ENCODE data around the gene RPS14. TPM values are rescaled to one million over a fixed set of nuclear protein-coding genes. Genes with fewer than 3 reads are reported as not detected.

The RPS14 gene
- polyA plus RNA-seq, 1 donor: 2,545 TPM

GRCh38 chr5:150401376-150402228 is 47.9 kb downstream of the RPS14 start:
- no peak overlapping the region for H3K4me3 ChIP-seq (ENCODE audit: low read length)
- DNase-seq: no peak
- WGBS (ENCODE audit: insufficient coverage, low lambda C conversion rate): no CpG with 5 or more reads among the region's 11 CpGs
- no peak overlapping the region for H3K27ac ChIP-seq (ENCODE audit: low read length)
- H3K36me3 ChIP-seq (ENCODE audit: control insufficient read depth, insufficient read depth, low read length): peaks cover 81% of the 10 kb centered on the region
- no peaks in the 10 kb centered on the region for H3K4me1 ChIP-seq (ENCODE audit: control insufficient read depth, insufficient read depth, low read length)
- no peaks in the 10 kb centered on the region for H3K9me3 ChIP-seq (ENCODE audit: control insufficient read depth, low read depth, low read length)
- no peaks in the 10 kb centered on the region for H3K27me3 ChIP-seq (ENCODE audit: control insufficient read depth, insufficient read depth, low read length)

DNA sequence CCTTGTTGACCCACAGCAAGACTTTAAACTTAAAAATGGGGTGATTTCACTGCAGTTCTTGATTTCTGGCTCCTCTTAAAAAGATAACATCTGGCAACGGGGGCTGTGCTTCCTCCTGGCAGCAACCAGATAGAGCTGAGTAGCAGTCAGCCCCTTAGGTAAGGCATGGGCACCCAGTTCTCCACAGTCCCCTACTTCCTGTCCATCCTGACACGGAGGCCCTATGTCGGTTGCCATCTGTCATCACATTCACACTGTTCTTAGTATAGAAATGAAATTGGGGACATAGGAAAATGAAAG is 48.5 kb downstream of the RPS14 start:
- no peak overlapping the region for H3K4me3 ChIP-seq (ENCODE audit: low read length)
- WGBS (ENCODE audit: insufficient coverage, low lambda C conversion rate): no CpG with 5 or more reads among the region's 3 CpGs
- peaks cover 85% of the 10 kb centered on the region for H3K36me3 ChIP-seq (ENCODE audit: control insufficient read depth, insufficient read depth, low read length)
- H3K4me1 ChIP-seq (ENCODE audit: control insufficient read depth, insufficient read depth, low read length): no peaks in the 10 kb centered on the region
- no peak for DNase-seq
- no peak overlapping the region for H3K27ac ChIP-seq (ENCODE audit: low read length)
- H3K27me3 ChIP-seq (ENCODE audit: control insufficient read depth, insufficient read depth, low read length): no peaks in the 10 kb centered on the region
- H3K9me3 ChIP-seq (ENCODE audit: control insufficient read depth, low read depth, low read length): no peaks in the 10 kb centered on the region

DNA sequence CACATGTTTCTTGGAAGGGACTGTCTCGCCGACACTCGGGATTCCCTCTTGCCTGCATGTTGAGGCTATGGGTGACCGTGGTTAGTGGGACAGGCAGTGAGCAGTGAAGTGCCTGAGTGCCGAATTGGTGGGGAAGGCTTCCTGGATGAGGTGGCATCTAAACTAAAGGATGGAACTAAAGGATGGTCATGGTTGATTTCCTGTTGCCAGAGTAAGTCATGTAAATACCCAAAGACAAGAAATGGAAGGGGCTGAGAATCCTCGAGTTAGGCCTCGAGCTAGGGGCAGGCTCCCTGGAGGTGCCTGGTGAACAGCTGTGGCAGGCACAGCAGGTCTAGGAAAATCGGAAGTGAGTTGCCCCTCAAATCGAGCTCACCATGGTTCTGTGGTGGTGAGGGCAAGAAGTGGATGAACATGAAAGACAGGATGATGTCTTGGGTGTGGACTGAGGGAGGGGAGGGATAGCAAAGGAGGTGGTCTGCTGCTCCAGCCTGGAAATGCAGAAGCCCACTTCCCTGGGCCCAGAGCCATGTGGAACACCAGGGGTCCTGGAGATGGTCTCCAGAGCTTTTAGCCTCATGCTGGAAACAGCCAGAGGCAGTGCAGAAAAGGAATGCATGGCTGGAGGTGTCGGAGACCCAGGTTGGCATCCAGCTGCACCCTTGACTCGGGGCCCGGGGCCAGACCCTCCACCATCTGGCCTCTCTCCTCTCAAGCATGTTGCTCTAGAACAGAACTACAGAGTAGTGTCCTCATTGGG is 49.0 kb downstream of the RPS14 start:
- peaks cover 88% of the 10 kb centered on the region for H3K36me3 ChIP-seq (ENCODE audit: control insufficient read depth, insufficient read depth, low read length)
- no peak overlapping the region for H3K27ac ChIP-seq (ENCODE audit: low read length)
- H3K27me3 ChIP-seq (ENCODE audit: control insufficient read depth, insufficient read depth, low read length): no peaks in the 10 kb centered on the region
- no peaks in the 10 kb centered on the region for H3K4me1 ChIP-seq (ENCODE audit: control insufficient read depth, insufficient read depth, low read length)
- H3K4me3 ChIP-seq (ENCODE audit: low read length): no peak overlapping the region
- no peak for DNase-seq
- no peaks in the 10 kb centered on the region for H3K9me3 ChIP-seq (ENCODE audit: control insufficient read depth, low read depth, low read length)
- WGBS (ENCODE audit: insufficient coverage, low lambda C conversion rate): no CpG with 5 or more reads among the region's 12 CpGs

GRCh38 chr5:150399524-150400211 is 49.9 kb downstream of the RPS14 start:
- no peaks in the 10 kb centered on the region for H3K4me1 ChIP-seq (ENCODE audit: control insufficient read depth, insufficient read depth, low read length)
- H3K9me3 ChIP-seq (ENCODE audit: control insufficient read depth, low read depth, low read length): no peaks in the 10 kb centered on the region
- no peak overlapping the region for H3K4me3 ChIP-seq (ENCODE audit: low read length)
- no peaks in the 10 kb centered on the region for H3K27me3 ChIP-seq (ENCODE audit: control insufficient read depth, insufficient read depth, low read length)
- WGBS (ENCODE audit: insufficient coverage, low lambda C conversion rate): no CpG with 5 or more reads among the region's 11 CpGs
- peaks cover 87% of the 10 kb centered on the region for H3K36me3 ChIP-seq (ENCODE audit: control insufficient read depth, insufficient read depth, low read length)
- H3K27ac ChIP-seq (ENCODE audit: low read length): no peak overlapping the region
- DNase-seq: no peak

DNA sequence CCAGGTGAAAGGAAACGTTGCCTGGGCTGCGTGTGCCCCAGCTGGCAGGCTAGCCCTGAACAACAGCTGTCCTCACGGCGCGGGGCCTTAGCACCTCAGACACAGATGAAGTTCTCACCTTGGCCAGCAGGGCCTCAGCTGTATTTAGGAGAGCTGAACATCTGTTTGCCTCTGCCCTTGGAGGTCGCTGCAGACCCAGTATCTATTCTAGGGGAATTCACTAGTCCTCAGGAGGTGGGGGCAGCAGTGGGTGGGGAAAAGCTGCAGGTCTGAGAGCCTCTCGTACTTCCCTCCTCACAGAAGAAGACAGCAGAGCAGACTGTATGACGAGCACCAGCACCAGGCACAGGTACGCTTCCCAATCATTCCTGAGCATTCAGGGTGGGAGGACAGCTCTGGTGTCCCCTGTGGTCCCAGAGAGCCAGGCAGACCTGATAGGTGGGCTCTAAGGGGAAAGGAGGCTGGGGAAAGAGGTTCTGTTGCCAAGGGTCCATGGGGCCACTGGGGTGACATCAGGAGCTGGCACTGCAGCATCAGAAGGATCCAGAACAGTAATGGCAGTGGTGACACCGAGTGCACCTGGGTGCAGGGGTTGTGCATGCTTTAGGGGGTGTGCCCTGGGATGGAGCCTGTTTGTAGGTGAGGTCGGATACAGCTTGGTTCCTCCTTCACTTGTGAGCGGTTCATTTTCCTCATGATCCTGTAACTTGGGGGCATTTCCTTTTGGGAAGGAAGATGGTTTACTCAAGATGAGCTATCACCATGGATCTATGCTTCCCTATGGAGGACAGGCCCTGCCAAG is 50.6 kb downstream of the RPS14 start:
- Histone ChIP-seq H3K36me3 (ENCODE audit: control insufficient read depth, insufficient read depth, low read length) (peaks cover 86% of the 10 kb centered on the region), H3K9me3 (ENCODE audit: control insufficient read depth, low read depth, low read length) (no peaks in the 10 kb centered on the region), H3K27ac (ENCODE audit: low read length) (no peak overlapping the region), H3K4me3 (ENCODE audit: low read length) (no peak overlapping the region), H3K27me3 (ENCODE audit: control insufficient read depth, insufficient read depth, low read length) (no peaks in the 10 kb centered on the region), H3K4me1 (ENCODE audit: control insufficient read depth, insufficient read depth, low read length) (no peaks in the 10 kb centered on the region)
- no CpG with 5 or more reads among the region's 12 CpGs for WGBS (ENCODE audit: insufficient coverage, low lambda C conversion rate)
- no peak for DNase-seq

- 100% methylated on average over 2 of the region's 13 CpGs for WGBS (ENCODE audit: insufficient coverage, low lambda C conversion rate)
- H3K4me1 ChIP-seq (ENCODE audit: control insufficient read depth, insufficient read depth, low read length): no peaks in the 10 kb centered on the region
- no peaks in the 10 kb centered on the region for H3K27me3 ChIP-seq (ENCODE audit: control insufficient read depth, insufficient read depth, low read length)
- no peak overlapping the region for H3K27ac ChIP-seq (ENCODE audit: low read length)
- H3K9me3 ChIP-seq (ENCODE audit: control insufficient read depth, low read depth, low read length): no peaks in the 10 kb centered on the region
- no peak for DNase-seq
- H3K36me3 ChIP-seq (ENCODE audit: control insufficient read depth, insufficient read depth, low read length): peaks cover 91% of the 10 kb centered on the region
- no peak overlapping the region for H3K4me3 ChIP-seq (ENCODE audit: low read length)
These were observed 51.5 kb downstream of the RPS14 start for GRCh38 chr5:150397782-150398721.

GRCh38 chr5:150397146-150397781 is 52.3 kb downstream of the RPS14 start:
- Histone ChIP-seq H3K9me3 (ENCODE audit: control insufficient read depth, low read depth, low read length) (no peaks in the 10 kb centered on the region), H3K27me3 (ENCODE audit: control insufficient read depth, insufficient read depth, low read length) (no peaks in the 10 kb centered on the region), H3K4me1 (ENCODE audit: control insufficient read depth, insufficient read depth, low read length) (no peaks in the 10 kb centered on the region), H3K36me3 (ENCODE audit: control insufficient read depth, insufficient read depth, low read length) (peaks cover 91% of the 10 kb centered on the region), H3K4me3 (ENCODE audit: low read length) (no peak overlapping the region), H3K27ac (ENCODE audit: low read length) (no peak overlapping the region)
- WGBS (ENCODE audit: insufficient coverage, low lambda C conversion rate): no CpG with 5 or more reads among the region's 14 CpGs
- no peak for DNase-seq

DNA sequence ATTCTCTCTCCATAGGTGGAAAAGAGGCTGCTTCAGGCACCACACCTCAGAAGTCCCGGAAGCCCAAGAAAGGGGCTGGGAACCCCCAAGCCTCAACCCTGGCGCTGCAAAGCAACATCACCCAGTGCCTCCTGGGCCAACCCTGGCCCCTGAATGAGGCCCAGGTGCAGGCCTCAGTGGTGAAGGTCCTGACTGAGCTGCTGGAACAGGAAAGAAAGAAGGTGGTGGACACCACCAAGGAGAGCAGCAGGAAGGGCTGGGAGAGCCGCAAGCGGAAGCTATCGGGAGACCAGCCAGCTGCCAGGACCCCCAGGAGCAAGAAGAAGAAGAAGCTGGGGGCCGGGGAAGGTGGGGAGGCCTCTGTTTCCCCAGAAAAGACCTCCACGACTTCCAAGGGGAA is 53.3 kb downstream of the RPS14 start:
- H3K9me3 ChIP-seq (ENCODE audit: control insufficient read depth, low read depth, low read length): no peaks in the 10 kb centered on the region
- WGBS (ENCODE audit: insufficient coverage, low lambda C conversion rate): 100% methylated on average over 4 of the region's 7 CpGs
- no peak overlapping the region for H3K27ac ChIP-seq (ENCODE audit: low read length)
- H3K27me3 ChIP-seq (ENCODE audit: control insufficient read depth, insufficient read depth, low read length): no peaks in the 10 kb centered on the region
- peaks cover 92% of the 10 kb centered on the region for H3K36me3 ChIP-seq (ENCODE audit: control insufficient read depth, insufficient read depth, low read length)
- no peaks in the 10 kb centered on the region for H3K4me1 ChIP-seq (ENCODE audit: control insufficient read depth, insufficient read depth, low read length)
- no peak for DNase-seq
- H3K4me3 ChIP-seq (ENCODE audit: low read length): no peak overlapping the region

- Histone ChIP-seq H3K36me3 (ENCODE audit: control insufficient read depth, insufficient read depth, low read length) (peaks cover 92% of the 10 kb centered on the region), H3K4me1 (ENCODE audit: control insufficient read depth, insufficient read depth, low read length) (no peaks in the 10 kb centered on the region), H3K27me3 (ENCODE audit: control insufficient read depth, insufficient read depth, low read length) (no peaks in the 10 kb centered on the region), H3K4me3 (ENCODE audit: low read length) (no peak overlapping the region), H3K27ac (ENCODE audit: low read length) (no peak overlapping the region), H3K9me3 (ENCODE audit: control insufficient read depth, low read depth, low read length) (no peaks in the 10 kb centered on the region)
- WGBS (ENCODE audit: insufficient coverage, low lambda C conversion rate): no CpG with 5 or more reads among the region's 2 CpGs
- DNase-seq: no peak
These were observed 53.9 kb downstream of the RPS14 start for GRCh38 chr5:150395688-150395975.
